Fibroblast of upper back skin (primary cell): Measurements from ENCODE around the gene SPEN.
"Not testable (repeated sequence)": the region's sequence is repeated elsewhere in the genome, so short reads cannot be mapped to it uniquely, and the experiment has no call there.

Experiments
- DNase-seq: peaks from one replicate; pipeline ENCODE4 v3.0.0-alpha.2; 2013

Gene SPEN

GRCh38 chr1:15847100-15847892, at the start of gene SPEN:
SPEN (plus strand) TSS chr1:15847707; CDS start chr1:15848068, 361 bp downstream.
- DNase-seq = peak; percentile 97

GRCh38 chr1:15799004-15799867, 48.3 kb upstream of the SPEN start:
- DNase-seq = peak; percentile 98

- DNase-seq = peak; percentile 43
Observed at GRCh38 chr1:15799928-15800835, 47.3 kb upstream of the SPEN start.

- peak; percentile 56 for DNase-seq
Observed at GRCh38 chr1:15802234-15802965, 45.1 kb upstream of the SPEN start.

GRCh38 chr1:15803380-15803779, 44.1 kb upstream of the SPEN start:
- peak; percentile 46 for DNase-seq

- no peak for DNase-seq
Observed at GRCh38 chr1:15804060-15804459, 43.4 kb upstream of the SPEN start.

- no peak for DNase-seq
Observed at GRCh38 chr1:15807121-15807520, 40.4 kb upstream of the SPEN start.

GRCh38 chr1:15807549-15807948, 40.0 kb upstream of the SPEN start, which contains the start of gene UQCRHL:
UQCRHL (minus strand) TSS chr1:15807649; CDS start chr1:15807649, 0 bp downstream.
- DNase-seq = not testable (repeated sequence)

- no peak for DNase-seq
Observed at GRCh38 chr1:15808955-15809354, 38.6 kb upstream of the SPEN start.

- DNase-seq = no peak
Observed at GRCh38 chr1:15810073-15810472, 37.4 kb upstream of the SPEN start.

GRCh38 chr1:15816674-15817073, 30.8 kb upstream of the SPEN start:
- peak; percentile 6 for DNase-seq

- DNase-seq = peak; percentile 11
Observed at GRCh38 chr1:15820478-15820877, 27.0 kb upstream of the SPEN start.

GRCh38 chr1:15825800-15826199, 21.7 kb upstream of the SPEN start:
- peak; percentile 14 for DNase-seq

GRCh38 chr1:15826810-15827507, 20.5 kb upstream of the SPEN start:
- no peak for DNase-seq

GRCh38 chr1:15827567-15827966, 19.9 kb upstream of the SPEN start:
- DNase-seq = not testable (repeated sequence)

- DNase-seq = not testable (repeated sequence)
Observed at GRCh38 chr1:15828931-15829330, 18.6 kb upstream of the SPEN start.

GRCh38 chr1:15830258-15830657, 17.2 kb upstream of the SPEN start:
- DNase-seq = no peak

GRCh38 chr1:15833069-15833679, 14.3 kb upstream of the SPEN start:
- DNase-seq = no peak

GRCh38 chr1:15833842-15834405, 13.6 kb upstream of the SPEN start:
- no peak for DNase-seq

GRCh38 chr1:15834406-15835204, 12.9 kb upstream of the SPEN start:
- DNase-seq = peak; percentile 89
